Measurements from ENCODE around the gene PERCC1. TPM values are rescaled to one million over a fixed set of nuclear protein-coding genes. Genes with fewer than 3 reads are reported as not detected.
A peak's percentile ranks its signal among the peaks of the same experiment; 100 is the strongest.

PERCC1 gene
- 1.1 TPM in 1 of 2 replicates, not detected in the other for total RNA-seq (ENCODE audit: low replicate concordance)

DNA sequence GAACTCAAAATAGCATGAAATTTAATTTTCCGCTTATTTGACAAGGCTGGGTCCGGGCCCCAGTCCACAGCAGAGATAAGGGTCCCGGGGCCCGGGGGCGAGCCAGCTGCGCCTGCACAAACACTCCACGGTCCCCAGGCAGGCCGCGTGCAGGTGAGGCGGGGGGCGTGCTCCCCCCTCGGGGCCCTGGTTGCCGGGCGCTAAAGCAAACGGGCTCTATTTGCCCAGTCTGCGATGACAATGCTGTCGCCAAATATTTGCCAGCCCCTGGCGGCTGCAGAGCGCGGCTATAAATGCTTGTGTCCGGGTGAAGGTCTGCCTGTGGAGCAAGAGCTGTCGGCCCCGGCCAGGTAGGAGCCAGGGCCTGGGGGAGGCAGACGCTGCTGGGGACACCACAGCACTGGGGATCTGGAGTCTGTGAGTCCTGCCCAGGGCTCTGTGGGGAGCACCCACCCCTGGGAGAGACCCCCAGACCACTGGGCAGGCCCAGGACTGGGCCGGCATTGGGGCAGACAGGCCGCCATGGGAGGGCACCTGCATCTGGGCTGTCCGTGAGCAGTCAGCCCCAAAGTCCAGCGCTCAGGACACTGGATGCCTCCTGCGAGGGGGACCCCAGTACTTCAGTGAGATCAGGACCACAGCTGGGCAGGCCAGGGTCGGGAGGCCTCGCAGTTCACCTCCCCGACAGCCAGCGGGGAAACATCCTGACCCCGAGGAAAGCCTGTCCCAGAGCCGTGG lies at the start of gene PERCC1:
TSS of gene PERCC1 (plus strand) at position 320 of the 738 bp plus-strand sequence. CDS start 1,516 bp downstream, outside the sequence.
- Histone ChIP-seq H3K4me2 (no peak within 1 kb of the TSS), H3K4me1 (peaks cover 6% of the 10 kb centered on the region), H3K27me3 (no peaks in the 10 kb centered on the region), H3K4me3 (no peak within 1 kb of the TSS), H4K20me1 (ENCODE audit: low read depth) (no peaks in the 10 kb centered on the region), H3K27ac (no peak within 1 kb of the TSS), H3F3A (ENCODE audit: low read depth) (no peaks in the 10 kb centered on the region), H2AFZ (replicated peaks) (no peak within 1 kb of the TSS), H3K9me3 (ENCODE audit: low read depth) (no peaks in the 10 kb centered on the region), H3K79me2 (ENCODE audit: low read depth) (no peaks in the 10 kb centered on the region), H3K9ac (no peak within 1 kb of the TSS), H3K36me3 (no peaks in the 10 kb centered on the region)
- H3K36me3 Mint-ChIP-seq: no peaks in the 10 kb centered on the region
- H3K27ac Mint-ChIP-seq: peak within 1 kb of the TSS; percentile 81
- H3K9me3 Mint-ChIP-seq: no peaks in the 10 kb centered on the region
- peak within 1 kb of the TSS; percentile 74 for H3K4me3 Mint-ChIP-seq
- peaks cover 16% of the 10 kb centered on the region for H3K4me1 Mint-ChIP-seq
- H3K27me3 Mint-ChIP-seq (ENCODE audit: insufficient read depth, low read depth): no peaks in the 10 kb centered on the region
- no peak for TF ChIP-seq EZH2phosphoT487 (IDR thresholded peaks at IDR 0.05)
- TF ChIP-seq, protein P1, sequence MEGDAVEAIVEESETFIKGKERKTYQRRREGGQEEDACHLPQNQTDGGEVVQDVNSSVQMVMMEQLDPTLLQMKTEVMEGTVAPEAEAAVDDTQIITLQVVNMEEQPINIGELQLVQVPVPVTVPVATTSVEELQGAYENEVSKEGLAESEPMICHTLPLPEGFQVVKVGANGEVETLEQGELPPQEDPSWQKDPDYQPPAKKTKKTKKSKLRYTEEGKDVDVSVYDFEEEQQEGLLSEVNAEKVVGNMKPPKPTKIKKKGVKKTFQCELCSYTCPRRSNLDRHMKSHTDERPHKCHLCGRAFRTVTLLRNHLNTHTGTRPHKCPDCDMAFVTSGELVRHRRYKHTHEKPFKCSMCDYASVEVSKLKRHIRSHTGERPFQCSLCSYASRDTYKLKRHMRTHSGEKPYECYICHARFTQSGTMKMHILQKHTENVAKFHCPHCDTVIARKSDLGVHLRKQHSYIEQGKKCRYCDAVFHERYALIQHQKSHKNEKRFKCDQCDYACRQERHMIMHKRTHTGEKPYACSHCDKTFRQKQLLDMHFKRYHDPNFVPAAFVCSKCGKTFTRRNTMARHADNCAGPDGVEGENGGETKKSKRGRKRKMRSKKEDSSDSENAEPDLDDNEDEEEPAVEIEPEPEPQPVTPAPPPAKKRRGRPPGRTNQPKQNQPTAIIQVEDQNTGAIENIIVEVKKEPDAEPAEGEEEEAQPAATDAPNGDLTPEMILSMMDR (IDR thresholded peaks at IDR 0.05): no peak
- TF ChIP-seq EZH2 (IDR thresholded peaks at IDR 0.05): no peak
- no peak for DNase-seq (ENCODE audit: low spot score)

DNA sequence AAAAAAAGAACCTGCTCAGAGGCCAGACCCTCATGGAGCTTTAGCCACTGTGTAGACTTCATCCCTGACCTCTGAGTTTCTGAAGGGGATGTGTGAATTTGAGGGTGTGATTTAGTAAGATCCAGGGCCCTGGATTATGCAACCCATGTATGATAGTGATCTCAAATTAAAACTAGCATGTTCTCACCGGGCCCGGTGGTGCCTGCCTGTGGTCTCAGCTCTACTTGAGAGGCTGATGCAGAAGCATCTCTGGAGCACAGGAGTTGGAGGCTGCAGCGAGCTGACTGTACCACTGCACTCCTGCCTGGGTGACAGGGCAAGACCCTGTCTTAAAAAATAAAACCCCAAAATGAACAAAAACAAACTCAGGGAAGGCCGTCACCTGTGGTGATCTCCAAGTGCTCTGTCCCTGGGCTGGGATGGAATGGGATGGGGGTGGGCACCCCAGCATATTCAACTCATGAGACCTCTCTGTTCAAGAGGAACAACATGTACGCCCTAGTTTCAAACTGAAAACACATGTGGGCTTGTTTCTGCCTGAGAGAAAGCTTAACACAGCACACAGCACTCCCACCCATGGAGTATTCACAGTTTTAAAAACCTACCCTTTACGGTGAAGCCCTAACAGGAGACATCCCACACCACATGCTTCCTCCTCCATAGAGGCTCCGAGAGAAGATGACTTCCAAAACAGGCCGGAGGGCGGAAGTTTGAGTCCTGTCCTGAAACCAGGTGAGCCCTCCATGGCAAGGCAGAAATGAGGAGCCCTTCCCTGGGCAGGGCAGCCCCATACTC lies 49.1 kb upstream of the PERCC1 start:
- Histone ChIP-seq H3K36me3 (no peaks in the 10 kb centered on the region), H3K9me3 (ENCODE audit: low read depth) (no peaks in the 10 kb centered on the region), H4K20me1 (ENCODE audit: low read depth) (peaks cover 26% of the 10 kb centered on the region), H3F3A (ENCODE audit: low read depth) (peaks cover 11% of the 10 kb centered on the region), H3K4me2 (no peak overlapping the region), H3K9ac (no peak overlapping the region), H2AFZ (replicated peaks) (no peak overlapping the region), H3K4me1 (peaks cover 4% of the 10 kb centered on the region), H3K27me3 (peaks cover 20% of the 10 kb centered on the region), H3K79me2 (ENCODE audit: low read depth) (peaks cover 15% of the 10 kb centered on the region), H3K4me3 (no peak overlapping the region), H3K27ac (no peak overlapping the region)
- Mint-ChIP-seq H3K27me3 (ENCODE audit: insufficient read depth, low read depth) (peaks cover 7% of the 10 kb centered on the region), H3K27ac (no peak overlapping the region), H3K36me3 (peaks cover 3% of the 10 kb centered on the region), H3K4me1 (peaks cover 13% of the 10 kb centered on the region), H3K9me3 (no peaks in the 10 kb centered on the region), H3K4me3 (no peak overlapping the region)
- DNase-seq (ENCODE audit: low spot score): no peak
- TF ChIP-seq EZH2 (IDR thresholded peaks at IDR 0.05) (no peak), EZH2phosphoT487 (IDR thresholded peaks at IDR 0.05) (no peak)
- TF ChIP-seq, protein P1 (IDR thresholded peaks at IDR 0.05): no peak

DNA sequence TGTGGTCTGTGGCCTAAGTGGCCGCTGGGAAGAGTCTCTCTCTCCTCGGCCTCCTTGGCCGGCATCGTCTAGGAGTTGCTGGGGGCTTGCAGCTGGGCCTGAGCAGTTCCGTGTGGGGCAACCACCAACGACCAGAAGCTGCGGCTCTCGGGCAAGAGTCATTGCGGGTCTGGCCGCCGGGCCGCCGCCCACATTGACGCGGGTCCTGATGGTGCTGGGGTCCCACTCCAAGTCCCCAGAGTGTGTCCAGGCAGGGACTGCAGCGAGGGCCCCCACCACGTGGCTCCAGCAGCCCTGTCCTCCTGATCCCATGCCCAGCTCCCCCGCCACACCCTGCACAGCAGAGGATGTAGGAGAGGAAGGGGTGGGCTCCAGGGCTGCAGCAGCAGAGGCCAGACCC lies 47.3 kb upstream of the PERCC1 start:
- DNase-seq (ENCODE audit: low spot score): no peak
- Histone ChIP-seq H3K4me1 (peaks cover 4% of the 10 kb centered on the region), H4K20me1 (ENCODE audit: low read depth) (peaks cover 8% of the 10 kb centered on the region), H3K4me2 (no peak overlapping the region), H3K79me2 (ENCODE audit: low read depth) (peaks cover 5% of the 10 kb centered on the region), H2AFZ (replicated peaks) (no peak overlapping the region), H3K36me3 (no peaks in the 10 kb centered on the region), H3K27me3 (peaks cover 13% of the 10 kb centered on the region), H3K9me3 (ENCODE audit: low read depth) (no peaks in the 10 kb centered on the region), H3K27ac (no peak overlapping the region), H3F3A (ENCODE audit: low read depth) (peaks cover 11% of the 10 kb centered on the region), H3K9ac (no peak overlapping the region), H3K4me3 (no peak overlapping the region)
- Mint-ChIP-seq H3K4me3 (no peak overlapping the region), H3K9me3 (no peaks in the 10 kb centered on the region), H3K4me1 (peaks cover 8% of the 10 kb centered on the region), H3K27ac (no peak overlapping the region), H3K27me3 (ENCODE audit: insufficient read depth, low read depth) (peaks cover 5% of the 10 kb centered on the region), H3K36me3 (peaks cover 3% of the 10 kb centered on the region)
- TF ChIP-seq EZH2phosphoT487 (IDR thresholded peaks at IDR 0.05) (no peak), EZH2 (IDR thresholded peaks at IDR 0.05) (no peak)
- TF ChIP-seq, protein P1 (IDR thresholded peaks at IDR 0.05): no peak
